AG10803 (cell line): ENCODE data around the gene FTCD.
"Not testable (repeated sequence)": the region's sequence is repeated elsewhere in the genome, so short reads cannot be mapped to it uniquely, and the experiment has no call there.

Source experiments
- DNase-seq: peaks from one replicate; pipeline ENCODE4 v3.0.0; 2010; ENCODE audit warnings: low read depth
- H3K4me3 ChIP-seq: 2 replicates; pipeline ENCODE4 v1.5.1; 2011; ENCODE audit warnings: mild to moderate bottlenecking, low read length, control low read depth
- CTCF ChIP-seq: conservative IDR thresholded peaks from 2 replicates; pipeline ENCODE4 v1.5.1; 2011; ENCODE audit warnings: mild to moderate bottlenecking, low read length, control low read depth, inconsistent platforms

FTCD gene

DNA sequence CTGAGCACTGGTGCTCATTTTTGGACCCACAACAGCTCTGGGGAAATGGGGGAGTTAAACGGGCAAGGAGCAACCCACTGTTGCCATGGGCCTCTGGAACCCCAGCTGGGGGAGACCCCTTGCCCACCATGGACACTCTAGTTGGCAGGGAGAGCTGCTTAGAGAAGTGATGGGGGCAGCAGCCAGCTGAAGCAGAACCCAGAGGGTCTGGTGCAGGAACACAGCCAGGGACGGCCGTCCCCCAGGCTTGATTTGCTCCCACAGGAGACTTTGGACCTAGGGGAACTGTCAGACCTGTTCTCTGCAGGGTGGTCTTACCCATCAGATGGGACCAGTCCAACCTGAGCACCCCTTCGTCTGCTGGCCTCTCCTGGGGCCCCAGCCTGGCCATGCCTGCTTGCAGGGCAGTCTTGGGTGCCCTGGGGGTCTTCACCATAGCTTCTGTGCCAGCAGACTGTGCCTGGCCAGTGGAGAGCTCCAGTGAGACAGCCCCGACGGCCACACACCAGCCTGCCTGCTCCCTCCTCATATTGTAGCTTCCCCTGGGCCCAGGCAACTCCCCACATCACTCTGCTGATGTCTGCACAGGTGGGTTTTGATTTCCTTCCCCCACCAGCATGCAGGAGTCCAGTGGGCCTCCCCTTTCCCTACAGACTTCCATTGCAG is 17.6 kb upstream of the FTCD start:
- no peak overlapping the region for H3K4me3 ChIP-seq
- no peak for TF ChIP-seq CTCF
- DNase-seq: no peak

GRCh38 chr21:46171996-46172862 is 16.9 kb upstream of the FTCD start:
- TF ChIP-seq CTCF: no peak
- DNase-seq: no peak
- no peak overlapping the region for H3K4me3 ChIP-seq

- H3K4me3 ChIP-seq: no peak overlapping the region
- DNase-seq: peak; percentile 38
- no peak for TF ChIP-seq CTCF
Observed at GRCh38 chr21:46171585-46171984, 16.2 kb upstream of the FTCD start.

DNA sequence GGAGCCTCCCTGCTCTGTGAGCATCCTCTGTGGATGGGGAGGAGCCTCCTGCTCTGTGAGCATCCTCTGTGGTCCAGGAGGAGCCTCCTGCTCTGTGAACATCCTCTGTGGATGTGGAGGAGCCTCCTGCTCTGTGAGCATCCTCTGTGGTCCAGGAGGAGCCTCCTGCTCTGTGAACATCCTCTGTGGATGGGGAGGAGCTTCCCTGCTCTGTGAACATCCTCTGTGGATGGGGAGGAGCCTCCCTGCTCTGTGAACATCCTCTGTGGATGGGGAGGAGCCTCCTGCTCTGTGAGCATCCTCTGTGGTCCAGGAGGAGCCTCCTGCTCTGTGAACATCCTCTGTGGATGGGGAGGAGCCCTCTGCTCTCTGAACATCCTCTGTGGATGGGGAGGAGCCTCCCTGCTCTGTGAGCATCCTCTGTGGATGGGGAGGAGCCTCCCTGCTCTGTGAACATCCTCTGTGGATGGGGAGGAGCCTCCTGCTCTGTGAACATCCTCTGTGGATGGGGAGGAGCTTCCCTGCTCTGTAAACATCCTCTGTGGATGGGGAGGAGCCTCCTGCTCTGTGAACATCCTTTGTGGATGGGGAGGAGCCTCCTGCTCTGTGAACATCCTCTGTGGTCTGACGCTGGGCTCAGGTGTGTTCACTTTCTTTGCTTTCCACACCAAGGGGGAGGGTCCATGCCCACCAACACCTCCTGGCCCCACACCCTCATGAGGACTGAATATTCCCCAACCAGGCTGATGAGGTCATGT is 15.2 kb upstream of the FTCD start:
- not testable (repeated sequence) for DNase-seq, H3K4me3 ChIP-seq

- no peak for TF ChIP-seq CTCF
- no peak overlapping the region for H3K4me3 ChIP-seq
- no peak for DNase-seq
Observed at GRCh38 chr21:46168659-46169386, 13.4 kb upstream of the FTCD start.

GRCh38 chr21:46168238-46168637 is 12.9 kb upstream of the FTCD start:
- H3K4me3 ChIP-seq: no peak overlapping the region
- DNase-seq: no peak
- no peak for TF ChIP-seq CTCF

DNA sequence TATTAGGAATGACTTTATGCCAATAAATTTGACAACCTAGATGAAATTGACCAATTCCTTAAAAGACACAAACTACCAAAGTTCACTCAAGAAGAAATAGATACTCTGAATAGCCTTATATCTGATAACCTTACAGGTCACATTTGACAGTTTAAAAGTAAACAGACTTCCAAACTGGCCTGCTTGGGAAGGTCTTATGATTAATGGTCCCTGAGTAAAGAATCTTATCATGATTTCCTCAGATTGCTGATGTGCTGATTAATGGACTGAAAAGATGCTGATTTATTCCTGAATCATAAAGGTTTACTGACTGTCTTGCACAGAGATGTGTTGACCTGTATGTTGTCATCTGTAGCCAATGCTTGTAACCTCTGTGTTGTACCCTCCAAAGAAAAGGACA is 9.7 kb upstream of the FTCD start:
- no peak overlapping the region for H3K4me3 ChIP-seq
- TF ChIP-seq CTCF: no peak
- DNase-seq: no peak
